Measurements from ENCODE around the gene PTER.

Gene PTER

DNA sequence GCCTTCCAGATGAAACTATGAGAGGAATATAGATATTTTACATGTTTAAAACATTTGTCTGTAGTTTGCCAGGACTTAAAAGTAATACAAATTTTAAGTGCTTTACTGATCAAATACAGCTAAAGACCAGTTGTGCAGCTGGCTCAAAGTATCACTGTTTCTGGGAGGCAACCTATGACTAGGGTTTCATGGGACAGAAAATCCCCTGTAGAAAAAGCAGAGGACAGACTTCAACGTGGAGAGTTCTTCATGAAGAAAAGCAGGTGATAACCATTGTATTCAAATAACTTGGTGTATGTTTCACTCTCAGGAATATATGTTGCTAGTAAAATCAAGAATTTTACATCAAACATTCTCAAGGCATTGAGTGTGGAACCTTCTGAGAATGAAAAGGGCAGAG, 40.9 kb downstream of the PTER start:
- no peak for DNase-seq

DNA sequence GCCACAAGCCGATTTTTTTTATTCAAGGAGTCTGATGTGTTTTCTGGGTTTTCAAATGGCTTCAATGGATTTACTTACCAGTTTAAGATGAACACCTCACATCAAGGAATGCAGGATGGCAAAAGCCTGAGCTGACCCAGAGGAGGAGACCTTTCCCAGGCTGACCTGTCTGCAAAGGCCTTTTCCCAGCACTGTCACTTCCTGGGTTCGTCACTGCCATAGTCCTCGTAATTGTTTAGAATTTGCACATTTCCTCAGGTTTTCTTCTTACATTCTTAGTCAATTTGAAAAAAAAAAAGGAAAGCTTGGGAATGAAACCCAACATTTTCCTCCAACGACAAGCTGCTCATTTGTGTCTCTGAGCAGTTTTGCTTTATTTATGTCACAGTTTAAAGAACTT, 42.0 kb downstream of the PTER start:
- DNase-seq = no peak

DNA sequence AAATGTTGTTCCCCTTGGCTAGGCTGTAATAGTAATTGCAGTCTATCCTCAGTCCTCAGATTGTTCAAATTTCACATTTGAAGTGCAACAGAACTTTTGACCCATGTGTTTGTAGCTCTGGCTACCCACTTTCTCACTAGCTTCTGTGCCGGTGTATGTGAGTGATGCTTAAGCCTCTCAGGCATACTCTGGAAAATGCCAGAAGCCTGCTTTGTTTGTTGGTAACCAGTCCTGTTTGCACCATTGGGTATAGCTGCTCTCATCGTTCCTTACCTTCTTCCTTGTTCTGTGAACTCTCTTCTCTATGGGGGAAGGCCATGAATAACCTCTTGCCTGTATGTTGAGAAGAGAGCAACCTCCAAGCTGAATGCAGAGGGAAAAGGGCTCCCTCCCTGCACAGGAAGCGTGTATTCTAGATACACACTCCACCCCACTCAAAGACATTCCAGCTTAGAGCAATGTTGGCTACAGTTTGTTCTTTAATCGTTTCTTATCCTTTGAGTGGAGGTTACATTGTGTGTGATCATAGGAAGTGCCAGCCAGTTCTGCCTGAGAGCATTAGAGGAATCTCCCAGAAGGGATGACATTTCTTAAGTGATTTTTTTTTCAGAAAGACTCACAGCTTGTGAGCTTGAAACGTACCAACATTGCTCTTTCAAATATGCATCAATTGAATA, 44.4 kb downstream of the PTER start:
- no peak for DNase-seq

DNA sequence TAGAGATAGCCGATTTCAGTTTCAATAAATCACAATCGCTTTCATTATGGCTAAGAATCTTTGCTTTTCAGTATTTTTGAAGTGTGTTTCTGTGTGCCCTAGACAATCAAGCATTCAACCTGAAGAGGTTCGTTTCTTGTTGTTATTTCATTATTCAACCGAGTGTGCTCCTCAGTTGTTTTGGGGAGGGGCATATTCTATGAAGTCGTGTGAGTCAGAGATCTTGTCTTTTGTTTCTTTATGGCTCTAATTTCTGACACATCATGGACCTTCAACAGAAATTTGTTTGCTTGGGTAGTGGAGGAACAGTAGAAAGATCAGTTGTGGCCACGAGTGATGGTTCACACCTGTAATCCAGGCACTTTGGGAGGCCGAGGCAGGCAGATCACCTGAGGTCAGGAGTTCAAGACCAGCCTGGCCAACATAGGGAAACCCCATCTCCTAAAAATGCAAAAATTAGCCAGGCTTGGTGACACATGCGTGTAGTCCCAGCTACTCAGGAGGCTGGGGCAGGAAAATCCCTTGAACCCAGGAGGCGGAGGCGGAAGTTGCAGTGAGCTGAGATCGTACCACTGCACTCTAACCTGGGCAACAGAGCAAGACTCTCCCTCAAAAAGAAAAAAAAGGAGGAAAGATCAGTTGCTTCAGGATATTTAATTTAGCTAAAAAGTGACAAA, 46.6 kb downstream of the PTER start:
- DNase-seq = no peak

DNA sequence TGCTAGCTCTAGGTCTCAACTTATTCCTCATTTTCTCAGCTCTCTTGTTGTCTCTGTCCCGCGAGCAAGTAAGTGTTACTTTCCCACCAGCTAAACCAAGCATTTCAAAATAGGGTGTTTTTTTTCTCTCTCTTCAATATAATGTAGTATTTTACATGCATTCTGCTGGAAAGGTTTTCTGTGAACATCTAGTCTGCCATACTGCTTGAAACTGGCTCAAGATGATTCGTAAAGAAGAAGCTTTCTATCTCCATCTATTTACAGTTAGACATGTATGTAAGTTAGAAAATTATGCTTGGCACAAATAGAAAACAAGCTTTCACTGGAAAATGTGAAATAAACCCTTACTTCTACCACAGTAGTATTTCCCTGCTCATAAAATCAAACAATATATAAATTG, 53.7 kb downstream of the PTER start:
- no peak for DNase-seq

DNA sequence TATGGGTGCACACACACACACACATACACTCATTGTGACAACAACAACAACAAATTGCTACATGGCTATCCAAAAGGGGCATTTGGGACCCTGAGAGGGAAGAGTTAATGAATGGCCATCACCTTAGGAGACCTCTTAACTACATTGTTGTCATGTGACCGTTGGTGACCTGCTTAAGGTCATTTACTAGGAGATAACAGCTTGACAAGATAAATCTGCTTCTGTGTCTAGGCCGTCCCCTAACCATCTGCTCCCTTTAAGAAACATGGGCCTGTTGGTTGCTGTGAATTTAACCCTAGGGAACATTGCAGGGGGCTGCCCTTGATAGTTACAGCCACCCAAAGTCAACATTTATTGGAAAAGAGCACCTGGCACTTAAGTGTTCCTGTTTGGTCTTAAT, 55.1 kb downstream of the PTER start:
- no peak for DNase-seq

DNA sequence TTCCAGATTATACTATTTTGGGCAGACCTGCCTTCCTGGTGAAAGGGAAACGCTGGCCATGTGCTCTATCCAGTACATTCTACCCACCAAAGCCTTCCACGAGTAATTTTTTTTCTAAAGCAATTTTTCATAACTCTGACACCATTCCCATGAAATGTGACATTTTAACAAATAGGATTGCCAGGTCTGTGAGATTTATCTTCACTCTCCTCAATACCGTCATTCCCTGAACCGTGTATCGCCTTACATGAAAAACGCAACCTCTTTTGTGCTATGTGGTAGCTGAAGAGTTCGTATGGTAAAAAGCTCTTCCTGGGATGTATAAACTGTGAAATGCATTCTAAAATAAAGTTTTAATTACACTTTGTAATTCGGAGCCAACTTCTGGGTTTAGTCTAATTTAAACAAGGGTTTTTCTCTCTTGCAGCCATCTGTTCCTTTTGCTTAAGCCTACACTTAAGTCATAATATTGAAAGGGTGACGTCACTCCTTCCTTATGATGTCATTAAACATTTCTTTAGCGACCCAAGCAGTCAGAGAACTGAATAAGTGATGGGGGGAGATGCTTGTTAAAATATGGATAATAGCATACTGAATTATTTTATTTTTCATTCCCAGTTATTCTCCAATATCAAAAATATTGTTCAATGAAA, 57.2 kb downstream of the PTER start:
- no peak for DNase-seq

DNA sequence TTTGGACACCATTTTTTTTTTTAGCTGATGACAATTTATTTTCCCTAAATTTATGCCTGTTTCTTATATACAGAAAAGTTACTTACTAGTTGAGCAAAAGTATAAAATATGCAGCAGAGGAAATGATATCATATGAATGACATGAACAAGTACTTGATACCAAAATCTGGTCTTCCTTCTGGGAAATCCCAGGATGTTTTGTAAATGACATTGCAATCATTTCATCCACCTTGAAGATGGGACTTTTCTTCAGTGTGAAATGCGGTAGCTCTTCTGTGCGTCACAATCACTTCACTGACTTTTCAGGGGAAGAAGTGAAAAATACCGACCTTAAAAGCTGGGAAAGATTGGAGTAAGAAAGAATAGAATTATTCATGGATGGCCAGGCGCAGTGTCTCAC, 61.1 kb downstream of the PTER start:
- no peak for DNase-seq

DNA sequence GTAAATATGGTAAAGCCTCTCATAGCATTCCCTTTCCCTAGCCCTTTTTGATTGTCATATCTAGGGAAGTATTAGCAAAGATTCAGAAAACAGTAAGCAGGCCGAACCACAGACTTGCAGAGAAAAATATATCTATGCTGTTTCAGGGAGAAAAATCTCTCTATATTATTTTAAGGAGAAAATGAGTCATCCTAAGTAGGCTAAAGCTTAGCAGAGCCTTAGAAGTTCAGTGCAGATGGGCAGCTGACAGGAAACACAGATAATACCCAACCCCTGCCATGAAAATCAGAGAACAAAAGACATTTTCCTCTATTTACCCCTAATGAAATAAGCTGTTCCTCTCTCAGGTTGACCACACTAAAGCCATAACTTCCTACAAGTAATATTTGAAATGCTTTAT, 68.4 kb downstream of the PTER start:
- no peak for DNase-seq

DNA sequence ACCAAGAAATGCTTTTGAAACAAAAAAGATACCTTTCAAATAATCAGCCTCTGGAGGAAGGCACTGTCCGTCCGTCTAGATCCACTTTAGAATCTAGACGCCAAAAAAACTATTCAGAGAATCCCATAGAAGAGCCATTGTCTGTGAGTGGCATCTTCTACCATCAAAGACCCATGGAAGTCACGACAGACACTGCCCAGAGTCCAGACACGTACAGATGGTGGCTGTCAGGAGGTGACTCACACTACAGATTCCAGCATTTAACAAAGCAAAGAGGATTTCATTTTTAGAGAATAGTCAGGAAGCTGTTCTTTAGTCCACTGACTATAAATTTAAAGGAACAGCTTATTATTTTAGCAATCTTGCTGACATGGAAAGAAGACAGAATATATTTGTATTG, 73.2 kb downstream of the PTER start:
- DNase-seq = no peak

DNA sequence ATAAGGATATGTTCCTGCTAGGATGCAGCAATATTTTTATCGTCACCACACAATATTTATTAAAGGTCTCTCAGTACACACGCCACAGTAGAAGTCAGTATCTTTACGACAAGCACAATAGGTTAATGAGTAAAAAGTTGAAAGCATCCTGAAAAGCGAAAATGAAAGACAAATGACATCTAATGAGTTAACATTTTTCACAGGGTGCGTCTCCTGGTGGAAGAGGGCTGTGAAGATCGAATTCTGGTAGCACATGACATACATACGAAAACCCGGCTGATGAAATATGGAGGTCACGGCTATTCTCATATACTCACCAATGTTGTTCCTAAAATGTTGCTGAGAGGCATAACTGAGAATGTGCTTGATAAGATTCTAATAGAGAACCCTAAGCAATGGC, 74.0 kb downstream of the PTER start:
- DNase-seq = no peak

DNA sequence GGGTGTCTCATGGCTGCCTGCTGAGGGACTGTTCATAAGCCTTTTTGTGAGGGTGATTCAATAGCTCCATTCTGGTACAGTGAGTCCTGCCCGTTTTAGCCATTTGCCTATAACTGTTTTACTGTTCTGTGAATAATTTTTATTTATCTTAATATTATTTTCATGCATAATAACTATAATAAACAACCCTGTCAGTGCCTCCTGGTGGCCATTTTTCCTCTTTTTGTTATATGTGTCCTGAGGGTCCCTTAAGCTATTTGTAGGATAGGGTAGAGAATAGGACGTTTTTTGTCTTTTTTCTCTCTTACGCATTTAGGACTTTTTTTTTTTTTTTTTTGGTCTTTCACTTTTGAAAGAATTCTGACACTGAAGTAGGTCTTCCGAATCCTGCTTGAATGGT, 82.0 kb downstream of the PTER start:
- no peak for DNase-seq

DNA sequence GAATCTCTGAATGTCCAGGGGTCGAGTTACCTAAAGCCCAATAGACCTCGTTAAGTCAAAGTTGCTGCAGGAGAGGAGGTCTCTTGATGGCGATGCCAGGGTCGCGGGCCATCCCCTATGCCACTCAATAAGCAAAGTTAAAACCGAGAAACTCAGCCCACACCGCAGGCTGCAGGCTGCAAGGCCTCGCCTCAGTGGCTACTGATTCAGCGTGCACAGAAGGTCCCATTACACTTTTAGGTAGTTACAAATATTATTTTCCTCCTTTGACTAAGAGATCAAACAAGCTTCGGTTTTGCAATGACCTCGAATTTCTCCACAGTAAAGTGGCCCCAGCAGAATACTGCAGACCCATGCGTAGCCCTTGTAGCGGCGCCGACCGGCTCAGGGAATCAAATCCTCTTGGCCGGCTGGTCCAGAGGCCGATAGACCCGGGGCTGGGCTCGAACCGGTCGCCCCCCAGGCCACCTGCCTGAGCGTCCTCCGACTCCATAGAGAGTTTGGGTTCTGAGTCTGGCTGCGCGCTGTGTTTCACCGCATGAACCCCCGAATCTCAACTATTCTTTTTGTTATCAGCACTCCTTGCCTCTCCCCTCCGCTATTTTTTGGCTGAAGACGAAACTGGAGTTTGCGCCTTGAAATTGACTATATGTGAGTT, 82.6 kb downstream of the PTER start:
- no peak for DNase-seq

DNA sequence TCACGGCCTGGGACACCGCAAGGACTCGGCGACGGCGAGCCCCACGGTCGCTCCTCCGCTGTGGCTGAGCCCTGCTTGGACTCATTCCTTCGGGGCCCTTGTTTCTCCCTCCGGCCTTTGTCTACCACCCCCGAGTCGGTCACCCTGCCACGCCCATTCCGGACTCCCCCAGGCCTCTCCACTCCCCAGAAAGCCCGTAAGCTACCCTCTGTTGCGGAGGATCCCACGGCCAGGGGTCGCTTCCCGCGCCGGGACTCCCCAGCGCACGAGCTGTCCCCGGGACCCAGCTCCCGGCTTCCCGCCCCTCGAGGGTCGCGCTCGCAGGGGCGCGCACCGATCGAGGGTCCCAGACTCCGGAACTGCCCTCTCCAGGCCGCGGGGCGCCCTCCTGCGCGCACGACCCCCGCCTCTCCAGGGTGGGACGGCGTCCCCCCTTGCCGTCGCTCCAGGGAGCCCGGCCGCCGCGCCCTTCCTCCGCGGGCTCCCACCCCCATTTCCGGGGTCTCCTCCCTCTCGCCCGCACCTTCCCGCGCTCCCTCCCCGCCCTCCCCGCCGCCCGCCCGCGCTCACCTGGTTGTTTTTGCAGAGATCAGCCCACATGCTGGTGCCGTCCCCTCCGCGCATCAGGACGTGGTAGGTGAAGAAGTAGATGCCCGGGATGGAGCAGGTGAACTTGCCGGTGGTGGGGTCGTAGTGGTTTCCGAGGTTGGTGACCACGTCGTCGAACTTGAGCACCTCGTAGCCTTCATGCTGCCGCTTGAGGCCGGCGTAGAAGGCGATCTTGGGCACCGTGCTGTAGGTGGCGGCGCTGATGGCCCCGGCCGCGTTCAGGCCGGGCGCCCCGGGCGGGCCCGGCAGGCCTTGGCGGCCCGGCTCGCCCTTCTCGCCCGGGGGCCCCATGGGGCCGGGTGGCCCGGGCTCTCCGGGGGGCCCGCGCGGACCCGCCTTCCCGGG, 83.4 kb downstream of the PTER start:
- no peak for DNase-seq

DNA sequence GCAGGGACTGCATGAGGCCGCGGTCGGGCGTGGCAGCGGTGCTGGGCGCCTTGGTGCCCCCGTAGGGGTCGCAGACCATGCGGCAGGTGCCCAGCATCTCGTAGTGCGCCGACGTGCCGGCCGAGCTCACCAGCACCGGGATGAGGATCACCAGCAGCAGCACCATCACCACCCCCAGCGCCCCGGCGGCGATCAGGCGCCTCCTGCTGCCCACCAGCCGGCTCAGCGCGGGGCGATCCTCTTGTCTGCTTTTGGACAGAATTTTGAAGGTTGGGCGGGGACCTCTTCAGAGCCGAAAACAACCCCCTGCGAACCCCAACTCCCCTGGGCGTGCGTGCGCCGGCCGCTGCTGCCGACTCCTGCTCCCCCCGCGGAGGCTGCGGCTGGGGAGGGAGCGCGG, 84.1 kb downstream of the PTER start:
- peak; percentile 27 for DNase-seq

DNA sequence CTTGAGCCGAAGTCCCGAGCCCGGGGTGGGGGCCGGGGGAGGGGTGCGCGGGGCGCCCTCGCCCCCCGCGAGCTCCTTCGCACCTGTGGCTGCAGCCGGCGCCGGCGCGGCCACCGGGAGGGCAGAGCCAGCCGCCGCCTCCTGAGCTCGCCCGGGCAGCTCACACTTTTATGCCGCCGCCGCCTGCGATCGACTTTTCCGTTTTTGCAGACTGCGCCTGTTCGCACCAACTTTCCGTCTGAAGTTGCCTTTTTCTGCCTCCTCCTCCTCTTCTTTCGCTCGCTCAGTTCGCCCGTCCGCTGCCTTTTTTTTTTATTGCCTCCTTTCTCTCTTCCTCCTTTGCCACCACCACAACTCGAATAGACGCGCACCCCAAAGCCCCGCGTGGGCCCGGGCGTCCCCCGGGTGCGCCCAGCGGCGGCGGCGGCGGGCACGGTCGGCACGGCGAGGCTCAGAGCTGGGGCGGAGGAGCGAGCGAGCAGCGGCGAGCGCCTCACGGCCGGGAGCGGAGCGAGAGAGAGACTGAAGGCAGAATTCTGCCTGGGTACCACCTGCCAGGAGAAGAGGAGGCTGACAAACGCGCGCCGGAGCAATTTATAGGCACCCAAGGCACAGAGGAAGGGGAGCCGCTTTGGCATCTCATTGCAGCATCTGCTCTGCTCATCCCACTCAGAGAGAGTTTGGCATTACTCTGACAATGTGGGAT, 84.7 kb downstream of the PTER start, which contains the start of gene C1QL3:
TSS of gene C1QL3 (minus strand) at position 569 of the 706 bp plus-strand sequence. CDS start 814 bp downstream, outside the sequence.
- peak; percentile 16 for DNase-seq

DNA sequence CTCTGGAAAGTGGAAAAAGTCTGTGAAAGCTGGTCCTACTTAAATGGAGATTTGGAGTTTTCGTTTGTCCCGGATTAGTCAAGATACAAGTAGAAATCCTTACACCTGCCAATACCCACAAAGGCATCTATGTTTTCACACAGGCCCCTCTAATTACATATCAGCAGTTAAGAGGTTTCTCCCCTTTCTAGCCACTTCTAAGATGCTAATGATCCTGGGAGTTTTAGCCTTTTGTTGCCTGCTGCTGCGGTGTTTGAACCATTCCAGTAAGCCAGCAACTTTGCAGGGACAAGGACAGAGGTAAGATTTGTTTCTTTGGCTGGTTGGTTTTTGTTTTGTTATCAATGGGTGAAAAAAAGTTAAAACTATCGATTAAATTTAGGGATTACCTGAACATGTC, 90.6 kb downstream of the PTER start:
- DNase-seq = no peak

DNA sequence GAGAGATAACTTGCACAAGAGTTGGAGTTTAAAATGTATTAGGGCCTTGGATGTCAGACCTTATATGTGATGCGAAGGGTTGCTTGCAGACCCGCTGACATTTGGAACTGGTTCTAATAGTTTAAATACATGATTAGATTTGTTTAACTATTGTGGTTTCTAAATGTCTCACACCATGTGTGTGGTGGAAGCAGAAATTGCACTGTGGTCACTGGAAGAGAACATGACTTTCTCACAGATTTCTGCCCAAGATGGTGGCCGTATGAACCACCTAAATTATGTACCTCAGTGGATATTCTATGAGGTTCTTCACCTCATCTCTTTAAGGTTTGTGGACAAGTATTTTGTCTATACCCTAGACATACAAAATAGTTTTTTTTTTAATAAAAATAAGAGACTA, 93.0 kb downstream of the PTER start:
- no peak for DNase-seq

DNA sequence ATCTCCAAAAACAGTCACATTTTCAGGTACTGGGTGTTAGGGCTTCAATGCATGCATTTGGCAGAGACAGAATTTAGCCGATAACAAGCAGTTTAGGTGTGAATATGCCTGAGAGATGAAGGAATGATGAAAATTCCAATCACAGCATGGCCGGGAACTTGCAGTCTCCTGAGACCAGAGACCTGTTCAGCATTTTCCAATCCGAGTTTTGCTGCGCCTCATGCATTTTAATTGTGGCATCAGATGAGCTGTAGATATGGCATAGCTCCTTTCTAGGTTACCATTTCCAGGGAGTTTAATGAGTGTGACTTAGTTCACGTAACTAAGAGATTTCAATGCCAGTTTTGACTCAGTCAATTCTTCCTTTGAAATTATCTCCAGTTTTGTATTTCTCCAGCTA, 99.3 kb downstream of the PTER start:
- no peak for DNase-seq

DNA sequence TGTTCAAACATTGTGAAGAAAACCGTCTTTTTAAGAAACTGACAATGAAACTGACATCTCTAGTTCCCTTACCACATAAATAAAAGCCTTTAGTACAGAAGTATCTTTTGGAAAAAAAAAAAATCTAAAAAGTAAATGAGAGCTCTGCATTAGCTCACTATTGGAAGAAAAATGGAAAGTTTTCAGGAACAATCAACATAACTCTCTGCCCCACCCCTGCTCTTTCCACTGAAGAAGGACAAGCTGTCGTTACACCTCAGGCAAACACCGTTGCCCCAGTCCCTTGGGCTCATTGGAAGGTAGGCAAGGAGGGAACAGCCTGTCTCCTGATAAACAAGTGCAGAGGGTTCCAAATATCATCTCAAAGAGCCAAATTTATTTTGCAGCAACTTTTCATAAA, 107.3 kb downstream of the PTER start:
- no peak for DNase-seq

DNA sequence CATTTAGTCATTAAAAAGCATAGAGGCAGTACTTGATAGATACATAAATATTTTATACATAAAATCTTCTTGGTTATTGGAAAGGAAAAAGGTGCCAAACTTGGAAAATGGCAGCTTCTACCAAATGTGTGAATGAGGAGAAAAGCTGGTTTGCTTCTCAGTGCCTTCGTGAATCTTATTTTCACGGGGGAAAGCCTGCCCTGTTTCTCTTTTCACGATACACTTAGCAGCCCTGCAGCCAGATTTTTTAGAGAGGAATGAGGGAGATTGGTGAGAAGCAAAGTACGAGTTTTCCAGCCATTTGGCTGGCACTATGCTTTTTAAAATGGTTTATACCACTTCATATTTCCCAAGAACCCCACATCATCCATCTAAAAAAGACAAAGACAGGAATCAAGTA, 107.8 kb downstream of the PTER start:
- DNase-seq = no peak
